ENCODE measurements around the gene ADORA1. TPM values are rescaled to one million over a fixed set of nuclear protein-coding genes. Genes with fewer than 3 reads are reported as not detected.

The ADORA1 gene
- total and polyA plus RNA-seq, 2 donors (not counting 3 experiments of a cell fraction or from before 2014, with no cell fraction given) = 0.15 TPM; not detected in 1

GRCh38 chr1:203080456-203080855 lies 47.1 kb upstream of the ADORA1 start:
- dilution Hi-C loops (cut with MboI; ENCODE audit: extremely low pct_ligation_motif_present, low sequenced_read_pairs) = no loop called here
- no peak overlapping the region for H2AFZ ChIP-seq (ENCODE audit: low read depth, low read length)
- H3K27me3 ChIP-seq (ENCODE audit: control insufficient read depth in 2 of 2, insufficient read depth in 2 of 2, low read length in 2 of 2) = peaks cover 24 to 32% of the 10 kb centered on the region in 2 experiments
- no peaks in the 10 kb centered on the region for H4K20me1 ChIP-seq (replicated peaks; ENCODE audit: control insufficient read depth, extremely low read depth, insufficient read depth, low read length)
- no peak overlapping the region for H3K9ac ChIP-seq (replicated peaks; ENCODE audit: extremely low read depth, insufficient read depth, low read length)
- no peaks in the 10 kb centered on the region for H3K36me3 ChIP-seq (ENCODE audit: control insufficient read depth in 2 of 2, extremely low read depth in 1 of 2, insufficient read depth in 2 of 2, low read length in 2 of 2)
- POLR2A ChIA-PET = no interaction called here
- no peak for TF ChIP-seq MAX (IDR thresholded peaks at IDR 0.05; ENCODE audit: insufficient read depth, insufficient read length)
- TF ChIP-seq CTCF (IDR thresholded peaks at IDR 0.05; ENCODE audit: extremely low read depth in 1 of 2, insufficient read depth in 1 of 2, low read depth in 1 of 2, low read length in 2 of 2) = no peak
- TF ChIP-seq JUN (IDR thresholded peaks at IDR 0.05; ENCODE audit: borderline replicate concordance, insufficient read depth, insufficient read length, low read depth) = no peak
- TF ChIP-seq GATA2 (IDR thresholded peaks at IDR 0.05; ENCODE audit: insufficient read depth, insufficient read length, low read depth, low read length) = no peak
- TF ChIP-seq MYC (IDR thresholded peaks at IDR 0.05; ENCODE audit: low read depth, low read length) = no peak
- TF ChIP-seq POLR2AphosphoS5 (IDR thresholded peaks at IDR 0.05; ENCODE audit: insufficient read depth, low read depth, low read length) = no peak
- no peak for TF ChIP-seq FOS (IDR thresholded peaks at IDR 0.05; ENCODE audit: borderline replicate concordance, insufficient read depth, low read length)
- TF ChIP-seq POLR2A (IDR thresholded peaks at IDR 0.05; ENCODE audit: low read depth, low read length) = no peak
- TF ChIP-seq EZH2 (IDR thresholded peaks at IDR 0.05; ENCODE audit: borderline replicate concordance, low read depth, low read length, severe bottlenecking) = no peak
- no peak overlapping the region for H3K4me3 ChIP-seq (replicated peaks in 1 of 3; ENCODE audit: insufficient read depth in 1 of 3, low read depth in 1 of 3, low read length in 3 of 3)
- FAIRE-seq (no peak), DNase-seq (ENCODE audit: low read depth, low spot score) (no peak)
- H3K79me2 ChIP-seq (ENCODE audit: control insufficient read depth, insufficient read depth, low read length) = no peaks in the 10 kb centered on the region
- no peaks in the 10 kb centered on the region for H3K9me1 ChIP-seq (replicated peaks; ENCODE audit: control insufficient read depth, extremely low read depth, insufficient read depth, low read length)
- H3K4me2 ChIP-seq (ENCODE audit: insufficient read depth, low read length) = no peak overlapping the region
- CTCF ChIA-PET = no interaction called here
- no peak overlapping the region for H3K27ac ChIP-seq (ENCODE audit: insufficient read depth, low read depth, low read length)
- no peaks in the 10 kb centered on the region for H3K9me3 ChIP-seq (replicated peaks; ENCODE audit: control insufficient read depth, insufficient read depth, low read length)
- intact Hi-C loops (cut with micrococcal nuclease) = no loop called here
- BruUV-seq (replicated peaks) = no TSS peak
- no peaks in the 10 kb centered on the region for H3K4me1 ChIP-seq (ENCODE audit: control insufficient read depth, extremely low read depth, insufficient read depth, low read length)
